ENCODE measurements around the gene STAC3. TPM values are rescaled to one million over a fixed set of nuclear protein-coding genes. Genes with fewer than 3 reads are reported as not detected.

The STAC3 gene
- total RNA-seq, 2 donors from 2014 or later: 0.27 to 0.56 TPM

- peaks cover 56% of the 10 kb centered on the region for H3K36me3 ChIP-seq
- no peak for DNase-seq (ENCODE audit: low spot score)
Measured at GRCh38 chr12:57210926-57211692, 39.9 kb downstream of the STAC3 start.

GRCh38 chr12:57210461-57210860 lies 40.5 kb downstream of the STAC3 start:
- Histone ChIP-seq H3K4me3 (no peak overlapping the region), H3K36me3 (peaks cover 62% of the 10 kb centered on the region), H3K27ac (no peak overlapping the region), H3K4me1 (ENCODE audit: control insufficient read depth in 1 of 2, low read depth in 2 of 2) (peaks cover 9 to 48% of the 10 kb centered on the region in 2 donors), H3K27me3 (replicated peaks; ENCODE audit: insufficient read depth) (no peaks in the 10 kb centered on the region), H3K9me3 (no peaks in the 10 kb centered on the region)
- ATAC-seq (ENCODE audit: insufficient number of reproducible peaks, low FRiP score, low read depth) (no peak), DNase-seq (ENCODE audit: low spot score) (no peak)
- no peak for TF ChIP-seq CTCF (IDR thresholded peaks at IDR 0.05)

More at GRCh38 chr12:57210926-57211692, 39.9 kb downstream of the STAC3 start:
- no peak overlapping the region for H3K4me3 ChIP-seq
- TF ChIP-seq CTCF (IDR thresholded peaks at IDR 0.05): no peak
- no peak for ATAC-seq (ENCODE audit: insufficient number of reproducible peaks, low FRiP score, low read depth)
- H3K27ac ChIP-seq: peak overlapping the region; percentile 59 to 71
- H3K4me1 ChIP-seq (ENCODE audit: control insufficient read depth in 1 of 2, low read depth in 2 of 2): peaks cover 13 to 54% of the 10 kb centered on the region in 2 donors
- H3K9me3 ChIP-seq: no peaks in the 10 kb centered on the region
- no peaks in the 10 kb centered on the region for H3K27me3 ChIP-seq (replicated peaks; ENCODE audit: insufficient read depth)

GRCh38 chr12:57209916-57210315 lies 41.1 kb downstream of the STAC3 start:
- H3K27ac ChIP-seq: no peak overlapping the region
- no peak overlapping the region for H3K4me3 ChIP-seq
- no peaks in the 10 kb centered on the region for H3K27me3 ChIP-seq (replicated peaks; ENCODE audit: insufficient read depth)
- no peak for TF ChIP-seq CTCF (IDR thresholded peaks at IDR 0.05)
- DNase-seq (ENCODE audit: low spot score) (no peak), ATAC-seq (ENCODE audit: insufficient number of reproducible peaks, low FRiP score, low read depth) (no peak)
- peaks cover 6 to 44% of the 10 kb centered on the region in 2 donors for H3K4me1 ChIP-seq (ENCODE audit: control insufficient read depth in 1 of 2, low read depth in 2 of 2)
- H3K36me3 ChIP-seq: peaks cover 68% of the 10 kb centered on the region
- H3K9me3 ChIP-seq: no peaks in the 10 kb centered on the region

GRCh38 chr12:57208631-57209282 lies 42.2 kb downstream of the STAC3 start:
- Histone ChIP-seq H3K9me3 (no peaks in the 10 kb centered on the region), H3K4me3 (no peak overlapping the region), H3K27ac (peak overlapping the region; percentile 37 to 47), H3K36me3 (peaks cover 80% of the 10 kb centered on the region), H3K27me3 (replicated peaks; ENCODE audit: insufficient read depth) (no peaks in the 10 kb centered on the region), H3K4me1 (ENCODE audit: control insufficient read depth in 1 of 2, low read depth in 2 of 2) (peaks cover 6 to 33% of the 10 kb centered on the region in 2 donors)
- DNase-seq (ENCODE audit: low spot score) (no peak), ATAC-seq (ENCODE audit: insufficient number of reproducible peaks, low FRiP score, low read depth) (no peak)
- no peak for TF ChIP-seq CTCF (IDR thresholded peaks at IDR 0.05)
